ENCODE measurements around the gene ZP2. TPM values are rescaled to one million over a fixed set of nuclear protein-coding genes. Genes with fewer than 3 reads are reported as not detected.

Gene ZP2
- total and polyA plus RNA-seq, 10 donors: not detected

- Histone ChIP-seq H3K36me3 (no peaks in the 10 kb centered on the region), H3K4me3 (no peak overlapping the region), H3K4me1 (peaks cover 0 to 9% (median 6%) of the 10 kb centered on the region in 6 donors), H3K27ac (no peak overlapping the region), H3K9me3 (peaks cover 0 to 11% (median 3%) of the 10 kb centered on the region in 8 donors), H3K27me3 (replicated peaks in 1 of 7) (peaks cover 0 to 27% (median 0%) of the 10 kb centered on the region in 7 donors)
- no peak for DNase-seq
- intact Hi-C loops (cut with DNase I; ENCODE audit: low total_unique reads): no loop called here
- TF ChIP-seq, protein P1, sequence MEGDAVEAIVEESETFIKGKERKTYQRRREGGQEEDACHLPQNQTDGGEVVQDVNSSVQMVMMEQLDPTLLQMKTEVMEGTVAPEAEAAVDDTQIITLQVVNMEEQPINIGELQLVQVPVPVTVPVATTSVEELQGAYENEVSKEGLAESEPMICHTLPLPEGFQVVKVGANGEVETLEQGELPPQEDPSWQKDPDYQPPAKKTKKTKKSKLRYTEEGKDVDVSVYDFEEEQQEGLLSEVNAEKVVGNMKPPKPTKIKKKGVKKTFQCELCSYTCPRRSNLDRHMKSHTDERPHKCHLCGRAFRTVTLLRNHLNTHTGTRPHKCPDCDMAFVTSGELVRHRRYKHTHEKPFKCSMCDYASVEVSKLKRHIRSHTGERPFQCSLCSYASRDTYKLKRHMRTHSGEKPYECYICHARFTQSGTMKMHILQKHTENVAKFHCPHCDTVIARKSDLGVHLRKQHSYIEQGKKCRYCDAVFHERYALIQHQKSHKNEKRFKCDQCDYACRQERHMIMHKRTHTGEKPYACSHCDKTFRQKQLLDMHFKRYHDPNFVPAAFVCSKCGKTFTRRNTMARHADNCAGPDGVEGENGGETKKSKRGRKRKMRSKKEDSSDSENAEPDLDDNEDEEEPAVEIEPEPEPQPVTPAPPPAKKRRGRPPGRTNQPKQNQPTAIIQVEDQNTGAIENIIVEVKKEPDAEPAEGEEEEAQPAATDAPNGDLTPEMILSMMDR (IDR thresholded peaks at IDR 0.05 in 8 of 11, conservative IDR thresholded peaks at IDR 0.05 in 3 of 11): no peak
- TF ChIP-seq POLR2AphosphoS5 (IDR thresholded peaks at IDR 0.05) (no peak), POLR2A (IDR thresholded peaks at IDR 0.05) (no peak)
These were observed 20.8 kb downstream of the ZP2 start for GRCh38 chr16:21190599-21190998.

- H3K27me3 ChIP-seq (replicated peaks in 1 of 7): peaks cover 0 to 23% (median 0%) of the 10 kb centered on the region in 7 donors
- no peaks in the 10 kb centered on the region for H3K36me3 ChIP-seq
- intact Hi-C loops (cut with DNase I; ENCODE audit: low total_unique reads): no loop called here
- TF ChIP-seq, protein P1 (IDR thresholded peaks at IDR 0.05 in 8 of 11, conservative IDR thresholded peaks at IDR 0.05 in 3 of 11): no peak
- no peak for TF ChIP-seq POLR2A (IDR thresholded peaks at IDR 0.05)
- TF ChIP-seq POLR2AphosphoS5 (IDR thresholded peaks at IDR 0.05): no peak
- no peak overlapping the region for H3K4me3 ChIP-seq
- H3K9me3 ChIP-seq: peaks cover 0 to 13% (median 3%) of the 10 kb centered on the region in 8 donors
- DNase-seq: no peak
- no peak overlapping the region for H3K27ac ChIP-seq
- peaks cover 0 to 9% (median 6%) of the 10 kb centered on the region in 6 donors for H3K4me1 ChIP-seq
- 89 to 96% (median 93%) methylated on average over 4 of the region's 4 CpGs for WGBS, 5 donors
These were observed 21.4 kb downstream of the ZP2 start for GRCh38 chr16:21190013-21190412.

- WGBS, 5 donors: 85 to 91% (median 89%) methylated on average over 5 of the region's 5 CpGs
- Histone ChIP-seq H3K4me1 (peaks cover 0 to 9% (median 6%) of the 10 kb centered on the region in 6 donors), H3K27me3 (replicated peaks in 1 of 7) (peaks cover 0 to 16% (median 0%) of the 10 kb centered on the region in 7 donors), H3K36me3 (no peaks in the 10 kb centered on the region), H3K4me3 (no peak overlapping the region), H3K27ac (no peak overlapping the region), H3K9me3 (peaks cover 0 to 19% (median 3%) of the 10 kb centered on the region in 8 donors)
- no peak for DNase-seq
- TF ChIP-seq POLR2AphosphoS5 (IDR thresholded peaks at IDR 0.05): no peak
- TF ChIP-seq, protein P1 (IDR thresholded peaks at IDR 0.05 in 8 of 11, conservative IDR thresholded peaks at IDR 0.05 in 3 of 11): no peak
- no peak for TF ChIP-seq POLR2A (IDR thresholded peaks at IDR 0.05)
- intact Hi-C loops (cut with DNase I; ENCODE audit: low total_unique reads): no loop called here
These were observed 22.1 kb downstream of the ZP2 start for GRCh38 chr16:21189311-21189710.

- no peak for DNase-seq
- H3K27ac ChIP-seq: no peak overlapping the region
- H3K4me3 ChIP-seq: no peak overlapping the region
- H3K4me1 ChIP-seq: peaks cover 0 to 9% (median 6%) of the 10 kb centered on the region in 6 donors
- peaks cover 0 to 21% (median 0%) of the 10 kb centered on the region in 8 donors for H3K9me3 ChIP-seq
- WGBS, 5 donors: 59 to 67% (median 63%) methylated on average over 4 of the region's 4 CpGs
- H3K36me3 ChIP-seq: peaks cover 0 to 14% (median 7%) of the 10 kb centered on the region in 6 donors
- intact Hi-C loops (cut with DNase I; ENCODE audit: low total_unique reads): no loop called here
- H3K27me3 ChIP-seq (replicated peaks in 1 of 7): peaks cover 0 to 12% (median 0%) of the 10 kb centered on the region in 7 donors
- TF ChIP-seq, protein P1 (IDR thresholded peaks at IDR 0.05 in 8 of 11, conservative IDR thresholded peaks at IDR 0.05 in 3 of 11): no peak
- no peak for TF ChIP-seq POLR2A (IDR thresholded peaks at IDR 0.05)
- no peak for TF ChIP-seq POLR2AphosphoS5 (IDR thresholded peaks at IDR 0.05)
These were observed 25.1 kb downstream of the ZP2 start for GRCh38 chr16:21186326-21186691.
